Smooth muscle cell (in vitro differentiated cells): ENCODE results near the gene DESI1. TPM values are rescaled to one million over a fixed set of nuclear protein-coding genes. Genes with fewer than 3 reads are reported as not detected.
A peak's percentile ranks its signal among the peaks of the same experiment; 100 is the strongest.
"Not testable (repeated sequence)": the region's sequence is repeated elsewhere in the genome, so short reads cannot be mapped to it uniquely, and the experiment has no call there.

Experiments used
- DNase-seq: peaks from one replicate; lab custom pipeline; 2025; ENCODE audit not compliant: unreplicated experiment; lab: John Stamatoyannopoulos, UW
- H2AFZ ChIP-seq: fragments of 200-600 bp; sonication (generic); 2 replicates; pipeline ENCODE4 v1.6.0; 2016; ENCODE audit warnings: antibody characterized with exemption, low read depth, mild to moderate bottlenecking
- H3F3A ChIP-seq: fragments of 200-600 bp; sonication (generic); 2 replicates; pipeline ENCODE4 v1.6.0; 2017; ENCODE audit warnings: antibody characterized with exemption, low read depth
- H3K27ac ChIP-seq: fragments of 200-600 bp; sonication (generic); 2 replicates; pipeline ENCODE4 v1.5.1; 2016; ENCODE audit warnings: low read depth, mild to moderate bottlenecking
- H3K27me3 ChIP-seq: fragments of 200-600 bp; sonication (generic); 2 replicates; pipeline ENCODE4 v1.6.1; 2016; ENCODE audit warnings: low read depth, mild to moderate bottlenecking
- H3K36me3 ChIP-seq: fragments of 200-600 bp; sonication (generic); 2 replicates; pipeline ENCODE4 v1.5.1; 2016; ENCODE audit warnings: low read depth
- H3K4me1 ChIP-seq: fragments of 200-600 bp; sonication (generic); 2 replicates; pipeline ENCODE4 v1.5.1; 2016; ENCODE audit warnings: low read depth
- H3K4me2 ChIP-seq: fragments of 200-600 bp; sonication (generic); 2 replicates; pipeline ENCODE4 v1.6.0; 2016; ENCODE audit warnings: mild to moderate bottlenecking
- H3K4me3 ChIP-seq: fragments of 200-600 bp; sonication (generic); 2 replicates; pipeline ENCODE4 v1.5.1; 2016; ENCODE audit warnings: mild to moderate bottlenecking
- H3K79me2 ChIP-seq: fragments of 200-600 bp; sonication (generic); 2 replicates; pipeline ENCODE4 v1.6.0; 2016; ENCODE audit warnings: low read depth, mild to moderate bottlenecking
- H3K9ac ChIP-seq: fragments of 200-600 bp; sonication (generic); 2 replicates; pipeline ENCODE4 v1.6.0; 2016; ENCODE audit warnings: low read depth
- H3K9me3 ChIP-seq: fragments of 200-600 bp; sonication (generic); replicated peaks from 2 replicates; pipeline ENCODE4 v1.5.1; 2016; ENCODE audit warnings: low read depth
- H4K20me1 ChIP-seq: fragments of 200-600 bp; sonication (generic); 2 replicates; pipeline ENCODE4 v1.6.0; 2016; ENCODE audit warnings: low read depth
- WGBS: methylation state at CpG from one replicate; pipeline ENCODE4 v1.1.7; 2016; ENCODE audit warnings: low lambda C conversion rate; 5-methylcytosine and 5-hydroxymethylcytosine counted together
- polyA plus RNA-seq: library from polyadenylated mRNA; unstranded; fragments of >200 nt; fragmentation: Nextera tagmentation; extraction: Ambion mirVana; gene quantifications from 2 replicates; pipeline ENCODE4 v1.2.1, GENCODE V29; 2016
- total RNA-seq: library from RNA; depleted of rRNA; stranded (reverse); fragments of >200 nt; gene quantifications from 2 replicates; pipeline ENCODE4 v1.2.3, GENCODE V29; 2014
- TF ChIP-seq, protein P1 (sequence below): fragments of 200-600 bp; sonication (generic); IDR thresholded peaks from 2 replicates; pipeline ENCODE4 v1.5.1; 2017; ENCODE audit warnings: borderline replicate concordance, mild to moderate bottlenecking, antibody characterized with exemption; ENCODE audit not compliant: insufficient read depth, poor library complexity, severe bottlenecking

The DESI1 gene
- total and polyA plus RNA-seq, 2 experiments from 2014 or later: 14.3 to 16.9 TPM

- H3K79me2 ChIP-seq: no peaks in the 10 kb centered on the region
- H3K4me1 ChIP-seq: peaks cover 17% of the 10 kb centered on the region
- H3K36me3 ChIP-seq: no peaks in the 10 kb centered on the region
- no peak for DNase-seq
- H3F3A ChIP-seq: peaks cover 6% of the 10 kb centered on the region
- peak overlapping the region; percentile 69 for H3K27ac ChIP-seq
- TF ChIP-seq, protein P1, sequence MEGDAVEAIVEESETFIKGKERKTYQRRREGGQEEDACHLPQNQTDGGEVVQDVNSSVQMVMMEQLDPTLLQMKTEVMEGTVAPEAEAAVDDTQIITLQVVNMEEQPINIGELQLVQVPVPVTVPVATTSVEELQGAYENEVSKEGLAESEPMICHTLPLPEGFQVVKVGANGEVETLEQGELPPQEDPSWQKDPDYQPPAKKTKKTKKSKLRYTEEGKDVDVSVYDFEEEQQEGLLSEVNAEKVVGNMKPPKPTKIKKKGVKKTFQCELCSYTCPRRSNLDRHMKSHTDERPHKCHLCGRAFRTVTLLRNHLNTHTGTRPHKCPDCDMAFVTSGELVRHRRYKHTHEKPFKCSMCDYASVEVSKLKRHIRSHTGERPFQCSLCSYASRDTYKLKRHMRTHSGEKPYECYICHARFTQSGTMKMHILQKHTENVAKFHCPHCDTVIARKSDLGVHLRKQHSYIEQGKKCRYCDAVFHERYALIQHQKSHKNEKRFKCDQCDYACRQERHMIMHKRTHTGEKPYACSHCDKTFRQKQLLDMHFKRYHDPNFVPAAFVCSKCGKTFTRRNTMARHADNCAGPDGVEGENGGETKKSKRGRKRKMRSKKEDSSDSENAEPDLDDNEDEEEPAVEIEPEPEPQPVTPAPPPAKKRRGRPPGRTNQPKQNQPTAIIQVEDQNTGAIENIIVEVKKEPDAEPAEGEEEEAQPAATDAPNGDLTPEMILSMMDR: no peak
- no peak overlapping the region for H2AFZ ChIP-seq
- H4K20me1 ChIP-seq: no peaks in the 10 kb centered on the region
- H3K9ac ChIP-seq: no peak overlapping the region
- no peak overlapping the region for H3K4me3 ChIP-seq
- WGBS: 73% methylated on average over 6 of the region's 6 CpGs
- no peaks in the 10 kb centered on the region for H3K9me3 ChIP-seq
- H3K27me3 ChIP-seq: no peaks in the 10 kb centered on the region
- peak overlapping the region; percentile 80 for H3K4me2 ChIP-seq
Observed at GRCh38 chr22:41560095-41560471, 60.8 kb downstream of the DESI1 start.

DNA sequence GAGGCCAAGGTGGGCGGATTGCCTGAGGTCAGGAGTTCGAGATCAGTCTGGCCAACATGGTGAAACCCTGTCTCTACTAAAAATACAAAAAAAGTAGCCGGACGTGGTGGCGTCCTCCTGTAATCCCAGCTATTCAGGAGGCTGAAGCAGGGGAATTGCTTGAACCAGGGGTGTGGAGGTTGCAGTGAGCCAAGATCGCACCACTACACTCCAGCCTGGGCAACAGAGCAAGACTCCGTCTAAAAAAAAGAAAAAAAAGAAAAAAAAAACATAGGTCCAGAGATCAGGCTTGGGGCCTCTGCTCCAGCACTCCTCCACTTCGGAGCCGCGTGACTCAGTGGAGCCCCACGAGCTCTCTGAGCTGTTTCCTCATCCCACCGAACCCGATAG lies 62.6 kb downstream of the DESI1 start:
- H3K36me3 ChIP-seq, H3F3A ChIP-seq, H3K4me2 ChIP-seq, H3K27me3 ChIP-seq, DNase-seq, H2AFZ ChIP-seq, H3K4me3 ChIP-seq, H3K9ac ChIP-seq, H3K79me2 ChIP-seq, H3K9me3 ChIP-seq, H3K27ac ChIP-seq, H4K20me1 ChIP-seq: not testable (repeated sequence)
- 87% methylated on average over 13 of the region's 13 CpGs for WGBS
- peaks cover 17% of the 10 kb centered on the region for H3K4me1 ChIP-seq

GRCh38 chr22:41557401-41558240 lies 63.2 kb downstream of the DESI1 start:
- Histone ChIP-seq H3K4me3 (no peak overlapping the region), H3K27ac (peak overlapping the region; percentile 84), H3K9me3 (no peaks in the 10 kb centered on the region), H3K4me1 (peaks cover 14% of the 10 kb centered on the region), H3K9ac (no peak overlapping the region), H3K36me3 (no peaks in the 10 kb centered on the region), H3K79me2 (no peaks in the 10 kb centered on the region), H4K20me1 (no peaks in the 10 kb centered on the region), H3K27me3 (no peaks in the 10 kb centered on the region), H3K4me2 (peak overlapping the region; percentile 36), H3F3A (peaks cover 3% of the 10 kb centered on the region), H2AFZ (no peak overlapping the region)
- WGBS: 57% methylated on average over 19 of the region's 19 CpGs
- no peak for DNase-seq
- TF ChIP-seq, protein P1: no peak

DNA sequence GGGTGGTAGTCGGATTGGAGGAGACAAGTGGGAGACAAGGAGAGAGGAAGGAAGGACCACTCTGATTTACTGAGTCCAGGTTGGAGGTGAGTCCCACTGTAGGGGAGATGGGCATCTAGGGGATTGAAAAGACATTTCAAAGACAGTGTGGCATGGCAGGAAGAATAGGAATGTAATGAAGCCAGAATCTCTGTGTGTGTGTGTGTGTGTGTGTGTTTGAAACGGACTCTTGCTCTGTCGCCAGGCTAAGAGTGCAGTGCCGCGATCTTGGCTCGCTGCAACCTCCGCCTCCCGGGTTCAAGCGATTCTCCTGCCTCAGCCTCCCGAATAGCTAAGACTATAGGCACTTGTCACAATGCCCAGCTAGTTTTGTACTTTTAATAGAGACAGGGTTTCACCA lies 64.3 kb downstream of the DESI1 start:
- H3K79me2 ChIP-seq: no peaks in the 10 kb centered on the region
- H3K27ac ChIP-seq: peak overlapping the region; percentile 84
- no peak overlapping the region for H2AFZ ChIP-seq
- no peaks in the 10 kb centered on the region for H4K20me1 ChIP-seq
- no peaks in the 10 kb centered on the region for H3K36me3 ChIP-seq
- peaks cover 14% of the 10 kb centered on the region for H3K4me1 ChIP-seq
- TF ChIP-seq, protein P1: no peak
- no peak overlapping the region for H3K4me3 ChIP-seq
- WGBS: 95% methylated on average over 10 of the region's 10 CpGs
- no peak for DNase-seq
- peak overlapping the region; percentile 50 for H3K9ac ChIP-seq
- H3K9me3 ChIP-seq: no peaks in the 10 kb centered on the region
- H3K4me2 ChIP-seq: peak overlapping the region; percentile 62
- peaks cover 3% of the 10 kb centered on the region for H3F3A ChIP-seq
- no peaks in the 10 kb centered on the region for H3K27me3 ChIP-seq
